NB4 (cell line): ENCODE results near the gene TC2N.
"Not testable (repeated sequence)": the region's sequence is repeated elsewhere in the genome, so short reads cannot be mapped to it uniquely, and the experiment has no call there.

Experiments used
- DNase-seq: peaks from one replicate; pipeline ENCODE4 v3.0.0; 2010; ENCODE audit warnings: low read depth
- H3K4me3 ChIP-seq: one replicate; pipeline ENCODE4 v1.5.1; 2011; ENCODE audit warnings: mild to moderate bottlenecking, low read depth, low read length, moderate library complexity
- MAX ChIP-seq: IDR thresholded peaks from 2 replicates; pipeline ENCODE4 v1.6.1; 2011; ENCODE audit warnings: low read depth, low read length
- MYC ChIP-seq: IDR thresholded peaks from 2 replicates; pipeline ENCODE4 v1.6.1; 2011; ENCODE audit warnings: low read depth, low read length
- POLR2A ChIP-seq: IDR thresholded peaks from 2 replicates; pipeline ENCODE4 v1.6.1; 2011; ENCODE audit warnings: mild to moderate bottlenecking; ENCODE audit not compliant: insufficient read length; ENCODE audit errors: extremely low read depth
- TF ChIP-seq, protein P1 (sequence below): IDR thresholded peaks from one replicate; pipeline ENCODE4 v1.5.1; 2012; ENCODE audit warnings: low read depth, low read length

Gene TC2N

DNA sequence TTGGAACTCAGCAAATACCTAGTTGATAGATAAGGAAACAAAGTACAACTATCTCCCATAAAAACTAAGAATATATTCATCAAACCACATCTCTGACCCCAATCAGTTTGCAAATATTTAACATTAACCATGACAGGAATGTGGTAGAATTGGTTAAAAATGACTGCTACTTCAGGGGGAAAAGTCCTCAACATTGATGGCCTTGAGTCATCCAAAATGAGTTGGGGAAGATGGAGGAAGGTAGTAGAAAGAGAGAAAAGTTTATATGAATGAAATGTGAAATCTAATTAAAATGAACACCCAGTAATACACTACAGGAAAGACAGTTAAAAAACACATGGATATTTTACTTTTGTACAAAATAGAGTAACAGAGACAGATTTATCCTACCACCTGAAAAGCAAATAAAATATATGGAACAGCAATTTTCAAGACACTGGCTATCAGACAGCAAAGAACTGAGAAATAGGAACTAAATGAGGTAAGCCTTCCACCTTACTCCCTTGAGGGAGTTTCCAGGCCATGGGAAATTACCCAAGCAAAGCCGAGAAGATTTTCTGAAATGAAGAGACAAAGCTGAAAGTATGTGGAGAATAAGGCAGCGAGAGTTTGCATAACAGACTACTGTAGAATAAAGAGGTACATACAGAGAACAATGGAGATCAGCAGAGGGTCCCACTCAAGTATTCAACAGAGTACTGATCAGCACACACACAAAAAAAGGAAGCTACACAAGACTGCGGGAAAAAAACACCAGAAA, 49.6 kb downstream of the TC2N start:
- no peak overlapping the region for H3K4me3 ChIP-seq
- TF ChIP-seq MAX, result no peak
- peak; percentile 1 for DNase-seq

DNA sequence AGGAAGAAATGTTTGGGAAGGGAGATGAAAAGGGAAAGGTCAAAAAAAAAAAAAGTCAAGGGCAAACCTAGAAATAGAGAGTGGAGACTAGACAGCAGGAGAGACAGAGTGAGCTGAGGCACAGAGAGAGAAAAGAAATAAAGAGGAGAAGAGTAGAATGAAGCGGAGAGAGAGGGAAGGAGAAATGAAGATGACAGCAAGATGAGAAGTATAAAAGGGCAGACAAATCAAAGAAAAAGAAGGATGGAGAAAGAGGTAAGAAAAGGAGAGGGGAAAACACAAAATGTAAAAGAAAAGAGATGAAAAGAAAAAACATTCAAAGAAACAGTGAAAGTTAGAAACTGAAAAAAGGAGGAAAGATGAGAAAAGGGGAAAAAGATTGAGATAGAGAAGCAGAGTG, 53.0 kb downstream of the TC2N start:
- H3K4me3 ChIP-seq, result no peak overlapping the region
- TF ChIP-seq POLR2A (no peak), MAX (no peak)
- DNase-seq, result no peak

- DNase-seq, result no peak
- TF ChIP-seq MYC, result no peak
- H3K4me3 ChIP-seq, result no peak overlapping the region
These were observed 56.6 kb downstream of the TC2N start for GRCh38 chr14:91810699-91811098.

- no peak for TF ChIP-seq POLR2A
- no peak for TF ChIP-seq MYC
- no peak for TF ChIP-seq MAX
- TF ChIP-seq, protein P1, sequence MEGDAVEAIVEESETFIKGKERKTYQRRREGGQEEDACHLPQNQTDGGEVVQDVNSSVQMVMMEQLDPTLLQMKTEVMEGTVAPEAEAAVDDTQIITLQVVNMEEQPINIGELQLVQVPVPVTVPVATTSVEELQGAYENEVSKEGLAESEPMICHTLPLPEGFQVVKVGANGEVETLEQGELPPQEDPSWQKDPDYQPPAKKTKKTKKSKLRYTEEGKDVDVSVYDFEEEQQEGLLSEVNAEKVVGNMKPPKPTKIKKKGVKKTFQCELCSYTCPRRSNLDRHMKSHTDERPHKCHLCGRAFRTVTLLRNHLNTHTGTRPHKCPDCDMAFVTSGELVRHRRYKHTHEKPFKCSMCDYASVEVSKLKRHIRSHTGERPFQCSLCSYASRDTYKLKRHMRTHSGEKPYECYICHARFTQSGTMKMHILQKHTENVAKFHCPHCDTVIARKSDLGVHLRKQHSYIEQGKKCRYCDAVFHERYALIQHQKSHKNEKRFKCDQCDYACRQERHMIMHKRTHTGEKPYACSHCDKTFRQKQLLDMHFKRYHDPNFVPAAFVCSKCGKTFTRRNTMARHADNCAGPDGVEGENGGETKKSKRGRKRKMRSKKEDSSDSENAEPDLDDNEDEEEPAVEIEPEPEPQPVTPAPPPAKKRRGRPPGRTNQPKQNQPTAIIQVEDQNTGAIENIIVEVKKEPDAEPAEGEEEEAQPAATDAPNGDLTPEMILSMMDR, result no peak
- DNase-seq, result no peak
- no peak overlapping the region for H3K4me3 ChIP-seq
These were observed 60.6 kb downstream of the TC2N start for GRCh38 chr14:91806716-91807115.

DNA sequence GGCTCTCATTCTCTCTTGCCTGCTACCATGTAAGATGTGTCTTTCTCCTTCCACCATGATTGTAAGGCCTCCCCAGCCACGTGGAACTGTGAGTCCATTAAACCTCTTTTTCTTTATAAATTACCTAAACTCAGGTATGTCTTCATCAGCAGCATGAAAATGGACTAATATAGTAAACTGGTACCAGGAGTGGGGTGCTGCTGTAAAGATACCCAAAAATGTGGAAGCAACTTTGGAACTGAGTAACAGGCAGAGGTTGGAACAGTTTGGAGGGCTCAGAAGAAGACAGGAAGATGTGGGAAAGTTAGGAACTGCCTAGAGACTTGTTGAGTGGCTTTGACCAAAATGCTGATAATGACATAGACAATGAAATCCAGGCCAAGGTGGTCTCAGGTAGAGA, 61.2 kb downstream of the TC2N start:
- not testable (repeated sequence) for H3K4me3 ChIP-seq, DNase-seq

DNA sequence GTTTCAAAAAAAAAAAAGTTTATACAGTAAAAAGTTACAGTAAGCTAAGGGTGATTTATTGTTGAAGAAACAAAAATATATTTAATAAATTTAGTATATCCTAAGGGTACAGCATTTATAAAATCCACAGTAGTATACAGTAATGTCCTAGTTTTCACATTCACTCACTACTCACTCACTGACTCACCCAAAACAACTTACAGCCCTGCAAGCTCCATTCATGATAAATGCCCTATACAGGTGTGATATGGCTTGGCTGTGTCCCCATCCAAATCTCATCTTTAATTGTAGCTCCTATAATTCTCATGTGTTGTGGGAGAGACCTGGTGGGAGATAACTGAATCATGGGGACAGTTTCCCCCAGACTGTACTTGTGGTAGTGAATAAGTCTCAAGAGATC, 61.7 kb downstream of the TC2N start:
- no peak for DNase-seq
- TF ChIP-seq MAX (no peak), POLR2A (no peak), MYC (no peak)
- TF ChIP-seq, protein P1, result no peak
- H3K4me3 ChIP-seq, result no peak overlapping the region

GRCh38 chr14:91801358-91801757, 66.0 kb downstream of the TC2N start:
- TF ChIP-seq MAX, result no peak
- TF ChIP-seq MYC, result no peak
- TF ChIP-seq, protein P1, result no peak
- TF ChIP-seq POLR2A, result no peak
- no peak for DNase-seq
- no peak overlapping the region for H3K4me3 ChIP-seq

GRCh38 chr14:91796617-91797347, 70.6 kb downstream of the TC2N start:
- no peak overlapping the region for H3K4me3 ChIP-seq
- TF ChIP-seq MYC, result no peak
- TF ChIP-seq POLR2A, result no peak
- TF ChIP-seq, protein P1, result no peak
- TF ChIP-seq MAX, result no peak
- DNase-seq, result no peak
